IMR-90 (cell line): ENCODE results near the gene MCM8.

Experiments
- BHLHE40 ChIP-seq: fragments of 150-350 bp; IDR thresholded peaks from 2 replicates; pipeline ENCODE4 v1.6.1; 2016; ENCODE audit warnings: mild to moderate bottlenecking, low read depth, low read length
- CEBPB ChIP-seq: IDR thresholded peaks from 2 replicates; pipeline ENCODE4 v1.6.1; 2012; ENCODE audit warnings: low read depth, low read length, improper control_type of control experiment
- CHD1 ChIP-seq: IDR thresholded peaks from 2 replicates; pipeline ENCODE4 v1.6.1; 2012; ENCODE audit warnings: low read depth, low read length, improper control_type of control experiment
- CTCF ChIP-seq: conservative IDR thresholded peaks from 2 replicates; pipeline ENCODE4 v1.5.1; 2012; ENCODE audit warnings: mild to moderate bottlenecking, low read depth, low read length, improper control_type of control experiment
- ELK1 ChIP-seq: fragments of 150-350 bp; IDR thresholded peaks from 2 replicates; pipeline ENCODE4 v1.6.1; 2016; ENCODE audit warnings: low read depth, mild to moderate bottlenecking, low read length, moderate library complexity, borderline replicate concordance
- FOS ChIP-seq: fragments of 150-350 bp; IDR thresholded peaks from 2 replicates; pipeline ENCODE4 v1.6.1; 2016; ENCODE audit warnings: low read depth, low read length
- MAFK ChIP-seq: IDR thresholded peaks from 2 replicates; pipeline ENCODE4 v1.6.1; 2012; ENCODE audit warnings: low read depth, low read length, improper control_type of control experiment
- MAZ ChIP-seq: IDR thresholded peaks from 2 replicates; pipeline ENCODE4 v1.6.1; 2012; ENCODE audit warnings: low read depth, mild to moderate bottlenecking, low read length, improper control_type of control experiment, moderate library complexity, borderline replicate concordance
- MXI1 ChIP-seq: IDR thresholded peaks from 2 replicates; pipeline ENCODE4 v1.6.1; 2012; ENCODE audit warnings: low read depth, mild to moderate bottlenecking, low read length, moderate library complexity, borderline replicate concordance
- POLR2A ChIP-seq: IDR thresholded peaks from 2 replicates; pipeline ENCODE4 v1.6.1; 2012; ENCODE audit warnings: mild to moderate bottlenecking, low read depth, low read length
- RAD21 ChIP-seq: IDR thresholded peaks from 2 replicates; pipeline ENCODE4 v1.6.1; 2012; ENCODE audit warnings: low read length, improper control_type of control experiment
- RCOR1 ChIP-seq: IDR thresholded peaks from 2 replicates; pipeline ENCODE4 v1.6.1; 2012; ENCODE audit warnings: mild to moderate bottlenecking, low read length, improper control_type of control experiment; ENCODE audit not compliant: insufficient replicate concordance
- RFX5 ChIP-seq: IDR thresholded peaks from 2 replicates; pipeline ENCODE4 v1.8.0; 2012; ENCODE audit warnings: low read depth, mild to moderate bottlenecking, low read length, moderate library complexity
- USF2 ChIP-seq: fragments of 150-350 bp; IDR thresholded peaks from 2 replicates; pipeline ENCODE4 v1.6.1; 2017; ENCODE audit warnings: mild to moderate bottlenecking, antibody characterized with exemption, low read length, low read depth

GRCh38 chr20:5967469-5967868 is 17.0 kb downstream of the MCM8 start:
- no peak for TF ChIP-seq CTCF
- TF ChIP-seq FOS, result no peak
- no peak for TF ChIP-seq CEBPB
- no peak for TF ChIP-seq RCOR1
- TF ChIP-seq POLR2A, result no peak
- TF ChIP-seq RFX5, result no peak
- no peak for TF ChIP-seq MAFK
- no peak for TF ChIP-seq MXI1
- no peak for TF ChIP-seq MAZ
- no peak for TF ChIP-seq RAD21
- TF ChIP-seq BHLHE40, result no peak
- TF ChIP-seq USF2, result no peak
- no peak for TF ChIP-seq CHD1
- no peak for TF ChIP-seq ELK1
